Stimulated activated CD4-positive, alpha-beta T cell treated with anti-CD3 and anti-CD28 coated beads, TNF-alpha, amount 100 ng/mL, for 1 hour (primary cell): ENCODE data around the gene RXRG.

Experiments used
- DNase-seq, 3 donors: peaks; one replicate each; pipeline ENCODE4 v3.0.0-alpha.2; 2020; ENCODE audit warnings: low read depth in 3 of 3, low spot score in 1 of 3

RXRG gene

GRCh38 chr1:165411396-165411795 lies 33.5 kb downstream of the RXRG start:
- no peak for DNase-seq

- no peak for DNase-seq
Measured at GRCh38 chr1:165409657-165410358, 35.1 kb downstream of the RXRG start.

GRCh38 chr1:165408518-165408917 lies 36.4 kb downstream of the RXRG start:
- no peak for DNase-seq

DNA sequence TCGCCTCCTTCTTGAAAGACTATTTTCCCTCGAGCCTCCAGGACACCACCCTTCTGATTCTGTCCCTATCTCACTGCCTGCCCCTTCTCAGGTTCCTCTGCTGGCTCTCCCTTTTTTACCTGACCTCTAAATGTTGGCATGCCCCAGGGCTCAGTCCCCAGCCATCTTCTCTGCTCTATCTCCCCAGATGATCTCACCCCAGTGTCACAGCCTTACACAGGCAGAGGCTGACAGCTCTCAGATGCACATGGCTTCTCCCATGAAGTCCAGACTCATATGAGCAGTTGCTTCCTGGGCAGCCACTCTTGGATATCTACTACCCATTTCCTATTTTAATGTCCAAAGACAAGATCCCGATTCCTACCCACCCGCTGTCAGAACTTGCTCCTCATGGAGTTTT lies 37.5 kb downstream of the RXRG start:
- DNase-seq = no peak

DNA sequence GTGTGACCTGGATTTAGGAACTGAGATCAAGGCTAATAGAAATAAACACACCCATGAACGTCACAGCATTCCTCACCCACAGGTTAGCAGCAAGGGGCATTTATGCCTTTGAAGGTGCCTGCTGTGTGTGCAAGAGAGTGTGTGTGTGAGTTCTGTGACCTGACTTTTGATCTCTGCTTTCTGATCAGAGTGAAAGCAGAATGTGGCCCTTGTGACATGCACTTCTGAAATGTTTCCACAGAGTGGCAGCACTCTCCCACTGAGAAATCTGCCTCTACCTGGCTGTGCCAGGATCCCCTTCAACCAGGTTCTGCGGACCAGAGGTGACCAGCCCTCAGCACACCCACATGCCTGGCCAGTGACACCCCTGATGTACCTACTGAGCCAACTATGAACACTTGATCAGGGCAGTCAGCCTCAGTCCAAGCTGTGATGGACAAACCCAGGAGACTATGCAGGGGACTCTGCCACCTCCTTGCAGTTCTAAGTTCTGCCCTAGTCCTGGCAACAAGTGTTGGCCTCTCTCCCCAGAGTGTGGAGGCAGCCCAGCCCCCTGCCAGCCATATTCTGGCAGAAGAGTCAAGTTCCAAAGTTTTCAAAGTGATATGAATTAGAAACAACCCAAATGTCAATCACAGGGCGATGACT lies 41.0 kb downstream of the RXRG start:
- no peak for DNase-seq

DNA sequence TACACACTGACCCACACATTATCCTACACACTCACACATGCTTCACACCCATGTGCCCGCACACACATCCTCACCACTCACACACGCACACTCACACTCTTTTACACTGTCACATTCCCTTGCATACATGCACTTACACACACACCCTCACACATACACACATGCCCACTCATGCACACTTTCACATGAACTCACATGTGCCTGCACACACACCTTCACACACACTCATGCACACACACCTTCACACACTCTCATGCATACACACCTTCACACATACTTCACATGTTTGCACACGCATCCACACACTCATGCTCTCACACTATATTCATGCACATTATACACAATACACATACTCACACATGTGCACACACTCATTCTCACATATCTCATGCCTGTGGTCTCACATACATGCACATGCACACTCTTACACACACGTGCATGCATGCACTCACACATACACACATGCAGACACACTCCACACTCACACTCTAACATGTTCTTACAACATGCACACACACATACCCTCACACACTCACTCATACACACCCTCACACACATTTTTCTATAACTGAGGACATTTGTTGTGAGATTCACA lies 42.3 kb downstream of the RXRG start:
- no peak for DNase-seq

DNA sequence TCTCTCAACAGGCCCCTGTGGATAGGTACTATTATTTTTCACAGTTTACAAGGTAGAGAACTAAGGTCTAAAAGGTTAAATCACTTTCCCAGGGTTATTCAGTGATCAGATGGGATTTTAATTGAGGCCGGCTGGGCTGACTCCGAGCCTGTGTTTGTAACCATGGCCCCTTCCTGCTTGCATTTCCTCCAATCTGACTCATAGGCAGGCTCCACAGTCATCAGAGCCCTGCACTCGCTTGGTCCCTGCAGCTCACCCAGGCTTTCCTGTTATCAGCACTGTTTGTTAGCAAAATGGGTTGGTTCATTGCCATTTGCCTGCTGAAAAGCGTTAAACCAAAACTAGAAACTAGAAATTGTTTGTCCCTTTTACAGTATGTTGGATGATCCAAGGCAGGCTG lies 47.0 kb downstream of the RXRG start:
- DNase-seq = no peak

DNA sequence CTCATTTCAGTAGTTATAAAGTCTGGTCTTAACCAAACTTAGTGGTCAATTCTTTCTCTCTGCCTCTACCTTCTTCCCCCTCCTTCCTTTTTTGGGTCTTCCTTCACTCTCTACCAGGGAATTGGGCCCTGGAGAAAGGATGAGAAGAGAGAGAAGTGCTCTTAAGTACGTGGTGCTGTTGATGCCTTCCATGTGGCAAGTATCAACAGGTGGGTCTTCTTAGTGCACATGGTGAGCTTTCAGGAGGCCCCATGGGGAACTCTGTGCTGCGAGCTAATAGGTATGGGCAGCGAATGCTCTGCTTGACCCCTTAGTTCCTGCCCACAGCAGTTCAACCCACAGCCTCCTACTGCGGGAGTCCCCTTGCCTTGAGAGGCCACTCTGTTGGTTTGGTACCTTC lies 49.0 kb downstream of the RXRG start:
- no peak for DNase-seq

- no peak for DNase-seq
Measured at GRCh38 chr1:165395478-165395877, 49.4 kb downstream of the RXRG start.

DNA sequence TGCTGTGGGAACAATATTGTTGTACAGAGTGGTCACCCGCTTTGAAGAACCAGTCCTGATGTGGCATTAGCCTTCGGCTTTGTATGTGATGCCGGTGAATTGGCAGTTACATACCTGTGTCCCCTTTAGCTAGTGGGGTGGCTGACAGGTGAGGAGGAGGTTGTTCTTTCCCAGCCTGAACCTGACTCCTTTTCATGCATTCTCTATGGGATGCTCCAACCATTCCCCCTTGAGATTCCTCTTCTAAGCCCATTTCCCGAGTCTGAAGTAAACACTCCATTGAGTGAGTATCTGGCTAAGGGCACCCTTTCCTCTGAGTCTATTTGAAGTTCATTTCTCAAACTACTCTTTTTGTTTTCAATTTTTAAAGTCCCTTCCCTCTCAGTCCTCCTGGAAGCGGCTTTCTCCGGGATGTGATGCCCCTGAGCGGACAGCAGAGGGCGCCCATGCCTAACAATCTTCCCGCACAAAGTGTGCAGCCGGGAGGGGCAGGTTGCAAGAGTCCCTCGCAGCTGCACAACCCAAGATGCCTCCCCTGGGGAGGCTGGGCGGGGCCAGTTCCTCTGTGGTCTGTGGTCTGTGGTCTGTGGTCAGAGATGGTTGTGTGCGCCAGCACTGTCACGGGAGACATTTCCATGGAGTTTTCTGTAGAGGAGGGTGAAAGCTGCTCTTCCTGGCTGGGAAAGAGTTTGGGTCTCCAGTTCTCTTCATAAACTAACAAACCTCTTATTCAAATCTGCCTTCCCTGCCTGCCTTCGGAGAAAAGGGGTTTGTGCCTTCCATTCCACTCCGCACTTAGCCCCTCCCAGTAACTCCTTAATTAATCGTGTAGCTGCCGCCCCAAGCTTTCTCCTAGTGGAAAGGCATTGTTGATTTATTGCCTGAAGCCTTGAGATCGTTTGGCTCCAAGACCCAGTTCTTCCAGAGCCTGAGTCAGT lies 52.0 kb downstream of the RXRG start:
- peak; percentile 70 to 84 (median 80) for DNase-seq

GRCh38 chr1:165389609-165390008 lies 55.3 kb downstream of the RXRG start:
- no peak for DNase-seq

GRCh38 chr1:165387961-165388360 lies 57.0 kb downstream of the RXRG start:
- no peak for DNase-seq

DNA sequence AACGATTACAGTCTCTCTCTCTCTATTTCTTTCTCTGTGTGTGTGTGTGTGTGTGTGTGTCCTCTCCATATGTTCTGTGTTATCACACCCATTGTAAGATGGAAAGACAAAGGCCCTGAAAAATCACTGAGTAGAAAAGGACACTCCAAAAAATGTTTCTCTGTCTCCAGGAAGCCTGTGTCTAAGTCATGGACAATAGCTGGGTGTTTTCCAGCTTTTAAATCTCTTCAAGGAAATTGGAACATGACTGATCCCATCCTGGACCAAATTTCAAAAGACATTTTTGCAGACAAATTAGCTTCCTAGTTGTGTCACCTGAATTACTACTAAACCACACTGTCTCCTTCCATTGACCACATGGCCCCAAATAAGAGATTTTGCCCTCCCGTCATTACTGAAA lies 57.4 kb downstream of the RXRG start:
- no peak for DNase-seq

- no peak for DNase-seq
Measured at GRCh38 chr1:165383599-165384405, 61.1 kb downstream of the RXRG start.

DNA sequence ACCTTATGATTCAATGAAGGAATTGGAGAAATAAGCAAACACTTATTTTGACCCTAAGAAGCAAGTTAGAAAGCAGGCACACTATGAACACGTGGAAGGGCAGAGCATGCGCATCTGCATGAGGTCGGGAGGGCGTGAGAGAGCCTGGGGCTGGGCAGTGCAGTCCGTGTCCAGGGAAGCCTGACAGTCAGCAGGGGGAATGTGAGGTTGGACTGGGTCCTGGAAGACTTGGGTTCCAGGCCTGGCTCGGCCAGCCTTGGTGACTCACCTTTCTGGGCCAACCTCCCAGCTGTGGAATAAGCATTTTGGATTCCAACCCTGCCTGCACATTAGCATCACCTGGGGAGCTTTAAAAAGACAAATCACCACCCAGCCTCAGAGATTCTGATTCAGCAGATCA lies 61.9 kb downstream of the RXRG start:
- no peak for DNase-seq

GRCh38 chr1:165381745-165382505 lies 63.0 kb downstream of the RXRG start:
- no peak for DNase-seq

DNA sequence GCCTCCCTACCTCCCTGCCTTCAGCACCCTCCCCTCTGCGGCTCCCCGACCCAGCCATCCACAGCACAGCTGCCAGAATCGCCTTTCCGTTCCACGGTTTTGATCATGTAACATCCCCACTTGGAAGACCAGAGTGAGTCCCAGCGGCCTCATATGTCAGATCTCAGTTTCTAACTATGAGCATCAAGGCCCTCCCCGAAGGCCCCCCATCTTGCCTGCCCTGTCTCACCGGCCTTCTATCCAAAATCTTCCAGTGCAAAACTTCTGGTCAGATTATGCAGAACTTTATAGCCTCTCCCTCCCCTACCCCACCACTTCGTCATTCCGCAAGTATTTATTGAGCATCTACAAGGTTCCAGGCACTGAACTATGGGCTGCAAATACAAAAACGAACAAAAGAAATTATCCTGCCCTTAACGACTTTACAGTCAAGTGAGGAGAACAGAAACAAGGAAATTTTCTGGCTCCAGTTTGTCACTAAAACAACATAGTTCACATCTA lies 68.1 kb downstream of the RXRG start:
- no peak for DNase-seq

DNA sequence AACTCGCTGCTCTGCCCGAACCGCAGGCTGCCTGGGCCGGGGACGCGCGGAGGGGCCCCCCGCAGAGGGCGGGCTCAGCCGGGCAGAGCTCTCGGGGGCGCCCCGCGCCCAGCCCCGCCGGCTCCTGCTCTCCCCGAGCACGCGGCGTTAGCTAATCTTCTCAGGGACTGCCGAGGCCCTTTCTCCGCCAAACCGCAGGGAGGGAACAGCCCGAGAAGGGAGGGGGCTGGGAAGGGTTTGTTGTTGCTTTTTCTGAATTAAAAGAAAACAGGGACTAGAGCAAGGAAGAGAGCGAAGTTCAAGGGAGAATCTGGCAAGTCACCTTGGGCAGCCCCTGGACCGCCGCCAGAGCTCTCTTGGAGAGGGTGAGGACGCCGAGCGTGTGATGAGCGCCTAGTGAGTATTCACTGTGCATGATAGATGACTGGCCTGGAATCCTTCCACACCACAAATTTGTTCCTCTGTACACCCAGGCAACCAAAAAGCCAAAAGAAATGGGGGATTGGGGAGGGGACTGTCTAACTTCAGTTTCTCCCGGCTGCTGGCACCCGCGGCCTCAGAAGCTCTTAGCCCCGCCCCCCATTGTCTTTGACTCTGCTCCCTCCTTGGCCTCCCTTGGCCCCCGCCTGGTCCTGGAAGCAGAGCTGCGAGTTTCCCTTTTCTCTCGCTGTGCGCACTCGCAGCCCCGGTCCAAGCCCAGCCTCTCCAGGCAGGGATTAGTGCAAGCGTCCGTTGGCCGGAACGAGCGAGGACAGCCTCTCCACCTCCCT lies 68.7 kb downstream of the RXRG start:
- DNase-seq = no peak

DNA sequence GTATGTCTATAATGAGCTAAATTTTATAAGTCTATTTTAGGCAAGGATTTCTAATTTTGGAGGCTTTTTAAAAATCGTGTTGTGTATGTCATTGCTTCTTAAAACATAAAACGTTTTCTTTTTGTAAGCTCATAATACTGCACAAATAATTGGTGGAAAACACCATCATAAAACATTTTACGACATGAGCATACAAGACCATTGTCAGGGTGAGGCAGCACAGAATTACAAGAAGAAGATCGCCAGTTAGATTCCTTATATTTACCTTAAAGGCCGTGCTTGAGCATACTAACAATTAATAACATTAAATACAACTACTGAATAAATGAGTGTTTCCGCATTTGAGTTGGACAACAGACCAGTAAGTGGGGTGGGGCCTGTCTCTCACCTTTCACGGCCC lies 69.3 kb downstream of the RXRG start:
- DNase-seq = no peak
